IMR-90 (cell line): ENCODE results near the gene OFD1. TPM values are rescaled to one million over a fixed set of nuclear protein-coding genes. Genes with fewer than 3 reads are reported as not detected.

Experiments used
- ATAC-seq: fragments of 200-7000 bp; cut with Tn5 transposase; 2 replicates; pipeline ENCODE4 v1.9.1; 2020; ENCODE audit warnings: low read depth, mild to moderate bottlenecking, moderate library complexity
- BruUV-seq: library from RNA; stranded (reverse); fragments of 400-500 nt; replicated peaks from 2 replicates; lab custom pipeline; 2021; lab: Mats Ljungman, UMichigan
- CTCF ChIA-PET: fragments of 300-600 bp; formaldehyde crosslinking; extraction: SDS; loops from one replicate; lab custom pipeline; 2021; ENCODE audit warnings: antibody characterized with exemption; lab: Yijun Ruan, JAX
- POLR2A ChIA-PET: fragments of 300-600 bp; sonication (Branson Sonifier 250); formaldehyde crosslinking; loops from one replicate; lab custom pipeline; 2022; ENCODE audit warnings: antibody characterized with exemption; ENCODE audit not compliant: unreplicated experiment; lab: Charles Lee
- DNase-seq: peaks from one replicate; pipeline ENCODE4 v3.0.0; 2013
- H2AFZ ChIP-seq: replicated peaks from 2 replicates; pipeline ENCODE3; 2013; ENCODE audit warnings: low read length, mild to moderate bottlenecking; ENCODE audit not compliant: poor library complexity
- H2AK5ac ChIP-seq: 2 replicates; pipeline ENCODE4 v1.6.1; 2013; ENCODE audit warnings: low read depth, low read length, inconsistent platforms
- H2AK9ac ChIP-seq: replicated peaks from 2 replicates; pipeline ENCODE3; 2013; ENCODE audit warnings: mild to moderate bottlenecking, low read depth, low read length, moderate library complexity; ENCODE audit not compliant: poor library complexity
- H2BK120ac ChIP-seq: 2 replicates; pipeline ENCODE4 v1.6.1; 2013; ENCODE audit warnings: low read depth, low read length, inconsistent platforms
- H2BK15ac ChIP-seq: 3 replicates; pipeline ENCODE4 v1.6.1; 2013; ENCODE audit warnings: low read depth, low read length, inconsistent platforms
- H2BK20ac ChIP-seq: 2 replicates; pipeline ENCODE4 v1.6.1; 2013; ENCODE audit warnings: low read depth, mild to moderate bottlenecking, inconsistent platforms, low read length, moderate library complexity
- H2BK5ac ChIP-seq: 2 replicates; pipeline ENCODE4 v1.6.1; 2013; ENCODE audit warnings: mild to moderate bottlenecking, low read depth, low read length, inconsistent platforms; ENCODE audit not compliant: poor library complexity, severe bottlenecking
- H3K14ac ChIP-seq: replicated peaks from 2 replicates; pipeline ENCODE4 v1.6.1; 2013; ENCODE audit warnings: low read depth, low read length, inconsistent platforms
- H3K18ac ChIP-seq: 2 replicates; pipeline ENCODE4 v1.6.1; 2013; ENCODE audit warnings: low read depth, low read length, control low read depth
- H3K23ac ChIP-seq: 2 replicates; pipeline ENCODE4 v1.6.1; 2013; ENCODE audit warnings: low read depth, low read length, inconsistent platforms
- H3K27ac ChIP-seq: 2 replicates; pipeline ENCODE4 v1.5.1; 2013; ENCODE audit warnings: mild to moderate bottlenecking, control low read depth, low read length; ENCODE audit not compliant: insufficient read depth
- H3K27me3 ChIP-seq: 2 replicates; pipeline ENCODE4 v1.6.1; 2013; ENCODE audit warnings: low read length; ENCODE audit not compliant: control insufficient read depth, insufficient read depth
- H3K36me3 ChIP-seq: 2 replicates; pipeline ENCODE4 v1.6.1; 2013; ENCODE audit warnings: low read length, mixed read lengths; ENCODE audit not compliant: control insufficient read depth, insufficient read depth
- H3K4ac ChIP-seq: 2 replicates; pipeline ENCODE4 v1.6.1; 2013; ENCODE audit warnings: low read depth, low read length, inconsistent platforms
- H3K4me1 ChIP-seq: 2 replicates; pipeline ENCODE4 v1.6.1; 2013; ENCODE audit warnings: low read length, mixed read lengths; ENCODE audit not compliant: control insufficient read depth, insufficient read depth
- H3K4me2 ChIP-seq: 2 replicates; pipeline ENCODE4 v1.6.1; 2013; ENCODE audit warnings: low read depth, mild to moderate bottlenecking, control low read depth, low read length, moderate library complexity
- H3K4me3 ChIP-seq: 2 replicates; pipeline ENCODE4 v1.5.1; 2013; ENCODE audit warnings: low read depth, mild to moderate bottlenecking, control low read depth, low read length, moderate library complexity; ENCODE audit not compliant: insufficient read depth
- H3K56ac ChIP-seq: 2 replicates; pipeline ENCODE4 v1.6.1; 2013; ENCODE audit warnings: low read length, inconsistent platforms; ENCODE audit not compliant: insufficient read depth; ENCODE audit errors: extremely low read depth
- H3K79me1 ChIP-seq, 2 experiments: 2 replicates each; pipeline ENCODE4 v1.6.1; 2013; ENCODE audit warnings: low read length in 2 of 2, inconsistent platforms in 1 of 2, low read depth in 1 of 2
- H3K9ac ChIP-seq: 2 replicates; pipeline ENCODE4 v1.6.1; 2013; ENCODE audit warnings: low read depth, low read length, control low read depth
- H3K9me1 ChIP-seq: 2 replicates; pipeline ENCODE4 v1.6.1; 2013; ENCODE audit warnings: low read length, inconsistent platforms; ENCODE audit not compliant: insufficient read depth
- H3K9me3 ChIP-seq: 2 replicates; pipeline ENCODE4 v1.6.1; 2013; ENCODE audit warnings: low read length; ENCODE audit not compliant: control insufficient read depth, insufficient read depth
- H4K20me1 ChIP-seq: 2 replicates; pipeline ENCODE4 v1.6.1; 2013; ENCODE audit warnings: low read length, inconsistent platforms; ENCODE audit not compliant: insufficient read depth
- H4K5ac ChIP-seq: 2 replicates; pipeline ENCODE4 v1.6.1; 2013; ENCODE audit warnings: mild to moderate bottlenecking, low read depth, low read length, control low read depth
- H4K8ac ChIP-seq, 2 experiments: 2 replicates each; pipeline ENCODE4 v1.6.1; 2013; ENCODE audit warnings: low read depth in 2 of 2, low read length in 2 of 2, control low read depth in 1 of 2, inconsistent platforms in 1 of 2
- H4K91ac ChIP-seq: 2 replicates; pipeline ENCODE4 v1.6.1; 2013; ENCODE audit warnings: low read depth, low read length, inconsistent platforms; ENCODE audit not compliant: insufficient read depth
- BHLHE40 ChIP-seq: fragments of 150-350 bp; IDR thresholded peaks from 2 replicates; pipeline ENCODE4 v1.6.1; 2016; ENCODE audit warnings: mild to moderate bottlenecking, low read depth, low read length
- CEBPB ChIP-seq: IDR thresholded peaks from 2 replicates; pipeline ENCODE4 v1.6.1; 2012; ENCODE audit warnings: low read depth, low read length, improper control_type of control experiment
- CHD1 ChIP-seq: IDR thresholded peaks from 2 replicates; pipeline ENCODE4 v1.6.1; 2012; ENCODE audit warnings: low read depth, low read length, improper control_type of control experiment
- CTCF ChIP-seq: conservative IDR thresholded peaks from 2 replicates; pipeline ENCODE4 v1.5.1; 2012; ENCODE audit warnings: mild to moderate bottlenecking, low read depth, low read length, improper control_type of control experiment
- FOS ChIP-seq: fragments of 150-350 bp; IDR thresholded peaks from 2 replicates; pipeline ENCODE4 v1.6.1; 2016; ENCODE audit warnings: low read depth, low read length
- MAFK ChIP-seq: IDR thresholded peaks from 2 replicates; pipeline ENCODE4 v1.6.1; 2012; ENCODE audit warnings: low read depth, low read length, improper control_type of control experiment
- NFE2L2 ChIP-seq: fragments of 150-350 bp; IDR thresholded peaks from 2 replicates; pipeline ENCODE4 v1.6.1; 2016; ENCODE audit warnings: low read depth, mild to moderate bottlenecking, low read length
- POLR2A ChIP-seq: IDR thresholded peaks from 2 replicates; pipeline ENCODE4 v1.6.1; 2012; ENCODE audit warnings: mild to moderate bottlenecking, low read depth, low read length
- RCOR1 ChIP-seq: IDR thresholded peaks from 2 replicates; pipeline ENCODE4 v1.6.1; 2012; ENCODE audit warnings: mild to moderate bottlenecking, low read length, improper control_type of control experiment; ENCODE audit not compliant: insufficient replicate concordance
- RFX5 ChIP-seq: IDR thresholded peaks from 2 replicates; pipeline ENCODE4 v1.8.0; 2012; ENCODE audit warnings: low read depth, mild to moderate bottlenecking, low read length, moderate library complexity
- SMC3 ChIP-seq: fragments of 150-350 bp; IDR thresholded peaks from 2 replicates; pipeline ENCODE4 v1.6.1; 2016; ENCODE audit warnings: low read depth, mild to moderate bottlenecking, antibody characterized with exemption, low read length, moderate library complexity
- WGBS, 2 experiments: methylation state at CpG; one replicate each; pipeline versions ENCODE4 v1.1.5 to v1.1.7; 2013; ENCODE audit warnings: missing lambda C conversion rate in 2 of 2; ENCODE audit not compliant: insufficient read length in 1 of 2; ENCODE audit errors: extremely low coverage in 2 of 2; 5-methylcytosine and 5-hydroxymethylcytosine counted together
- dilution Hi-C: fragments of 300-500 bp; cut with HindIII; formaldehyde crosslinking; loops from one replicate; pipeline ENCODE4 v1.14.3; 2018; ENCODE audit warnings: low sequenced_read_pairs; ENCODE audit not compliant: unreplicated experiment
- in situ Hi-C: fragments of 300-500 bp; cut with MboI; formaldehyde crosslinking; loops from 3 replicates; pipeline ENCODE4 v1.14.3; 2019; ENCODE audit warnings: low sequenced_read_pairs, inconsistent platforms, mixed read lengths
- intact Hi-C: fragments of 100-400 bp; cut with micrococcal nuclease; formaldehyde crosslinking; loops from 2 replicates; pipeline ENCODE4 v1.10.0; 2022
- polyA plus RNA-seq, 3 experiments: library from polyadenylated mRNA; depleted of rRNA; stranded (reverse); fragments of >200 nt; gene quantifications; 2 replicates each; pipeline ENCODE4 v1.2.3, GENCODE V29; 2012; ENCODE audit warnings: low replicate concordance in 1 of 3
- total RNA-seq: library from RNA; depleted of rRNA; stranded (reverse); fragments of >200 nt; gene quantifications from 2 replicates; pipeline ENCODE4 v1.2.3, GENCODE V29; 2012
- TF ChIP-seq, protein P1 (sequence below): fragments of 150-350 bp; IDR thresholded peaks from 2 replicates; pipeline ENCODE4 v1.6.1; 2017; ENCODE audit warnings: mild to moderate bottlenecking, antibody characterized with exemption, low read length, low read depth

The OFD1 gene
- total and polyA plus RNA-seq, 2 of the 4 experiments (the other 2 are of a cell fraction) = 8.4 to 8.6 TPM

- no peak for DNase-seq
Observed at GRCh38 chrX:13780868-13781427, 46.4 kb downstream of the OFD1 start.

More at GRCh38 chrX:13780868-13781427, 46.4 kb downstream of the OFD1 start:
- intact Hi-C loops = no loop called here
- H3K4me3 ChIP-seq = no peak overlapping the region
- BruUV-seq = no TSS peak
- no peak overlapping the region for H2BK20ac ChIP-seq
- no peaks in the 10 kb centered on the region for H3K9me3 ChIP-seq
- H3K27ac ChIP-seq = no peak overlapping the region
- H4K20me1 ChIP-seq = no peaks in the 10 kb centered on the region
- H4K8ac ChIP-seq = no peak overlapping the region
- H2BK120ac ChIP-seq = no peak overlapping the region
- ATAC-seq = no peak
- H2BK5ac ChIP-seq = no peak overlapping the region
- H2AK5ac ChIP-seq = no peak overlapping the region
- H3K4me1 ChIP-seq = no peaks in the 10 kb centered on the region; the same call in 1 of the 2 replicates
- ChIA-PET CTCF (no interaction called here), POLR2A (no interaction called here)
- H2AFZ ChIP-seq = no peak overlapping the region
- no peak overlapping the region for H3K4ac ChIP-seq
- H4K91ac ChIP-seq = no peak overlapping the region
- H2AK9ac ChIP-seq = no peak overlapping the region
- H3K27me3 ChIP-seq = peaks cover 23% of the 10 kb centered on the region
- no peak overlapping the region for H3K18ac ChIP-seq
- H4K5ac ChIP-seq = no peak overlapping the region
- H3K23ac ChIP-seq = no peak overlapping the region
- H2BK15ac ChIP-seq = no peak overlapping the region
- H3K14ac ChIP-seq = no peak overlapping the region
- 55% methylated on average over 4 of the region's 7 CpGs; no CpG with 5 or more reads in 1 of the 2 experiments for WGBS, 2 experiments
- H3K79me1 ChIP-seq = no peaks in the 10 kb centered on the region
- in situ Hi-C loops = no loop called here
- dilution Hi-C loops = no loop called here
- H3K9me1 ChIP-seq = no peaks in the 10 kb centered on the region; the same call in 1 of the 2 replicates
- H3K4me2 ChIP-seq = no peak overlapping the region
- TF ChIP-seq POLR2A (no peak), CHD1 (no peak), FOS (no peak), RCOR1 (no peak), CEBPB (no peak), CTCF (no peak), MAFK (no peak), RFX5 (no peak), BHLHE40 (no peak), SMC3 (no peak), NFE2L2 (no peak)
- TF ChIP-seq, protein P1, sequence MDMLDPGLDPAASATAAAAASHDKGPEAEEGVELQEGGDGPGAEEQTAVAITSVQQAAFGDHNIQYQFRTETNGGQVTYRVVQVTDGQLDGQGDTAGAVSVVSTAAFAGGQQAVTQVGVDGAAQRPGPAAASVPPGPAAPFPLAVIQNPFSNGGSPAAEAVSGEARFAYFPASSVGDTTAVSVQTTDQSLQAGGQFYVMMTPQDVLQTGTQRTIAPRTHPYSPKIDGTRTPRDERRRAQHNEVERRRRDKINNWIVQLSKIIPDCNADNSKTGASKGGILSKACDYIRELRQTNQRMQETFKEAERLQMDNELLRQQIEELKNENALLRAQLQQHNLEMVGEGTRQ = no peak
- H3K9ac ChIP-seq = no peak overlapping the region
- peaks cover 2% of the 10 kb centered on the region; the same call in 1 of the 2 replicates for H3K36me3 ChIP-seq
- H3K56ac ChIP-seq = no peak overlapping the region
